ENCODE results near the gene CD93. TPM values are rescaled to one million over a fixed set of nuclear protein-coding genes. Genes with fewer than 3 reads are reported as not detected.
A peak's percentile ranks its signal among the peaks of the same experiment; 100 is the strongest.

The CD93 gene
- total RNA-seq, 1 donor from 2014 or later = 0.02 TPM

GRCh38 chr20:23099791-23100719 lies 13.9 kb upstream of the CD93 start:
- Histone ChIP-seq H3K9me3 (ENCODE audit: insufficient read depth, low read depth, low read length) (no peaks in the 10 kb centered on the region), H3K4me2 (ENCODE audit: low read length) (no peak overlapping the region), H3K27ac (ENCODE audit: low read depth, low read length) (no peak overlapping the region), H4K20me1 (ENCODE audit: insufficient read depth, low read length) (no peaks in the 10 kb centered on the region), H3K36me3 (ENCODE audit: insufficient read depth, low read length) (no peaks in the 10 kb centered on the region), H3K4me3 (ENCODE audit: insufficient read depth, low read depth, low read length) (no peak overlapping the region), H3K4me1 (ENCODE audit: insufficient read depth, low read length) (no peaks in the 10 kb centered on the region), H3K9ac (ENCODE audit: low read length) (no peak overlapping the region), H3K27me3 (ENCODE audit: insufficient read depth, low read length) (peaks cover 4% of the 10 kb centered on the region), H3K79me2 (ENCODE audit: insufficient read depth, low read length) (no peaks in the 10 kb centered on the region), H2AFZ (ENCODE audit: low read depth, low read length) (no peak overlapping the region)
- TF ChIP-seq EZH2 (IDR thresholded peaks at IDR 0.05; ENCODE audit: insufficient read depth, low read length) = no peak
- TF ChIP-seq, protein P1, sequence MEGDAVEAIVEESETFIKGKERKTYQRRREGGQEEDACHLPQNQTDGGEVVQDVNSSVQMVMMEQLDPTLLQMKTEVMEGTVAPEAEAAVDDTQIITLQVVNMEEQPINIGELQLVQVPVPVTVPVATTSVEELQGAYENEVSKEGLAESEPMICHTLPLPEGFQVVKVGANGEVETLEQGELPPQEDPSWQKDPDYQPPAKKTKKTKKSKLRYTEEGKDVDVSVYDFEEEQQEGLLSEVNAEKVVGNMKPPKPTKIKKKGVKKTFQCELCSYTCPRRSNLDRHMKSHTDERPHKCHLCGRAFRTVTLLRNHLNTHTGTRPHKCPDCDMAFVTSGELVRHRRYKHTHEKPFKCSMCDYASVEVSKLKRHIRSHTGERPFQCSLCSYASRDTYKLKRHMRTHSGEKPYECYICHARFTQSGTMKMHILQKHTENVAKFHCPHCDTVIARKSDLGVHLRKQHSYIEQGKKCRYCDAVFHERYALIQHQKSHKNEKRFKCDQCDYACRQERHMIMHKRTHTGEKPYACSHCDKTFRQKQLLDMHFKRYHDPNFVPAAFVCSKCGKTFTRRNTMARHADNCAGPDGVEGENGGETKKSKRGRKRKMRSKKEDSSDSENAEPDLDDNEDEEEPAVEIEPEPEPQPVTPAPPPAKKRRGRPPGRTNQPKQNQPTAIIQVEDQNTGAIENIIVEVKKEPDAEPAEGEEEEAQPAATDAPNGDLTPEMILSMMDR (IDR thresholded peaks at IDR 0.05; ENCODE audit: insufficient read depth, low read depth, low read length) = no peak
- peaks cover 3% of the 10 kb centered on the region for H3K4me1 Mint-ChIP-seq (ENCODE audit: low read depth, unreplicated experiment)
- H3K27ac Mint-ChIP-seq (ENCODE audit: unreplicated experiment) = no peak overlapping the region
- no peaks in the 10 kb centered on the region for H3K36me3 Mint-ChIP-seq (ENCODE audit: low read depth, unreplicated experiment)
- DNase-seq (ENCODE audit: low read depth) (no peak), FAIRE-seq (no peak)
- H3K4me3 Mint-ChIP-seq (ENCODE audit: unreplicated experiment) = no peak overlapping the region
- peaks cover 34% of the 10 kb centered on the region for H3K27me3 Mint-ChIP-seq (ENCODE audit: low read depth, unreplicated experiment)
- H3K9me3 Mint-ChIP-seq (ENCODE audit: unreplicated experiment) = peaks cover 2% of the 10 kb centered on the region

DNA sequence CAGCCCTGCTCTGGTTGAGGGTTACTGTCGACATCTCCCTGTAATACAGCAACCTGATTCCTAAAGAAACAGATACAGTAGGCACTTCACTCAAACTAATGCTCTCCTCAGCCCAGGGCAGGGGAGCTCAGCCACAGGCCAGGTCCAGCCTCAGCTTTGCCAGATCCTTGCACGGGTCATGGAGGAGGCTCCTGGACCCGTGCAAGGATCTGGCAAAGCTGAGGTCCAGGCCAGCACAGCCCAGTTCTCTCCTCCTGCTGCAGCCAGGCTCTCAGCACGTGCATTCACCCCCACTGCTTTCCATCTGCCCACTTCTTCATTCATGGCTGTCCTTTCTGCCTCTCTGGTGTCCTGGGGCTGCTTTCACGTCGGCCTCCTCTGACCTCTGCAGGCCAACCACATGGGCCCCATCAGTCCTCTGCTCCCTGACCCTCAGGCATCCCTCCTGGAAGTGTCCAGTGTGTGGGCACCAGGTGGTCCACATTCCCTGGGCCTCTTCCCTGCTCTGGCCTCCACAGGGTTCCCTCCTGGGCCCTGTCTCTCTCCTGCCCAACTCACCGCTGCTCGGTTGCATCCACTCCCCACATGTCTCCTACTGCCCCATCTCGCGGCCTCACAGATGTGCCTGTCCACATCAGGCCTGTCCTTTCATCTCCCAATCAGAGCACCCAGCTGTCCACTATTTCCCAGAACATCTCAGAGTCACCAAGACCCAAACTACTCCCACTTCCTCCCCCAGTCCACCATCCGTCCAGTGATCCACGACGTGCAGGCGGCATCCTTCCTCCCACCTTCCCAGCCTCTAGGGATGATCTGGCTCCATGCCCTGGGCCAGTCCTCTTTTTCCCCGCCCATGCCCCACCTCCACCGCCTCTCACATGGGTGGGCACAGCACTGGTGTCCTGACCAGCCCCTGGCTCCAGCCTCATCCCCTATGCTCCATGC lies 11.8 kb upstream of the CD93 start:
- Histone ChIP-seq H2AFZ (ENCODE audit: low read depth, low read length) (no peak overlapping the region), H3K4me1 (ENCODE audit: insufficient read depth, low read length) (no peaks in the 10 kb centered on the region), H3K27ac (ENCODE audit: low read depth, low read length) (no peak overlapping the region), H3K9me3 (ENCODE audit: insufficient read depth, low read depth, low read length) (no peaks in the 10 kb centered on the region), H3K4me2 (ENCODE audit: low read length) (no peak overlapping the region), H3K79me2 (ENCODE audit: insufficient read depth, low read length) (no peaks in the 10 kb centered on the region), H3K4me3 (ENCODE audit: insufficient read depth, low read depth, low read length) (no peak overlapping the region), H3K9ac (ENCODE audit: low read length) (no peak overlapping the region), H3K36me3 (ENCODE audit: insufficient read depth, low read length) (no peaks in the 10 kb centered on the region), H3K27me3 (ENCODE audit: insufficient read depth, low read length) (peaks cover 7% of the 10 kb centered on the region), H4K20me1 (ENCODE audit: insufficient read depth, low read length) (no peaks in the 10 kb centered on the region)
- H3K27ac Mint-ChIP-seq (ENCODE audit: unreplicated experiment) = no peak overlapping the region
- H3K36me3 Mint-ChIP-seq (ENCODE audit: low read depth, unreplicated experiment) = no peaks in the 10 kb centered on the region
- DNase-seq (ENCODE audit: low read depth) (no peak), FAIRE-seq (no peak)
- peaks cover 38% of the 10 kb centered on the region for H3K27me3 Mint-ChIP-seq (ENCODE audit: low read depth, unreplicated experiment)
- peaks cover 2% of the 10 kb centered on the region for H3K9me3 Mint-ChIP-seq (ENCODE audit: unreplicated experiment)
- H3K4me1 Mint-ChIP-seq (ENCODE audit: low read depth, unreplicated experiment) = peaks cover 5% of the 10 kb centered on the region
- H3K4me3 Mint-ChIP-seq (ENCODE audit: unreplicated experiment) = peak overlapping the region; percentile 5
- TF ChIP-seq EZH2 (IDR thresholded peaks at IDR 0.05; ENCODE audit: insufficient read depth, low read length) = no peak
- TF ChIP-seq, protein P1 (IDR thresholded peaks at IDR 0.05; ENCODE audit: insufficient read depth, low read depth, low read length) = no peak

Measured in astrocyte (in vitro differentiated cells and primary cell).